Measurements from ENCODE around the gene COBLL1. TPM values are rescaled to one million over a fixed set of nuclear protein-coding genes. Genes with fewer than 3 reads are reported as not detected.

The COBLL1 gene
- total RNA-seq, 1 experiment from 2014 or later = 5.9 TPM

- Histone ChIP-seq H2BK12ac (ENCODE audit: insufficient read length, low read depth, low read length) (no peak overlapping the region), H3K27me3 (ENCODE audit: insufficient read depth, low read length) (no peaks in the 10 kb centered on the region), H3K9me3 (ENCODE audit: control insufficient read depth, low read depth, low read length) (no peaks in the 10 kb centered on the region), H4K8ac (replicated peaks; ENCODE audit: insufficient read length, low read depth, low read length) (no peak overlapping the region), H3T11ph (ENCODE audit: low read length) (no peak overlapping the region), H2BK20ac (ENCODE audit: low read depth, low read length, poor library complexity, severe bottlenecking) (no peak overlapping the region), H2BK120ac (ENCODE audit: low read depth, low read length, poor library complexity, severe bottlenecking) (no peak overlapping the region), H3K4ac (ENCODE audit: low read depth, low read length) (no peak overlapping the region), H3K23me2 (ENCODE audit: insufficient read length, low read depth, low read length, poor library complexity, severe bottlenecking) (no peaks in the 10 kb centered on the region), H3K27ac (ENCODE audit: insufficient read length, low read depth, low read length) (no peak overlapping the region), H4K20me1 (ENCODE audit: control insufficient read depth, insufficient read depth, insufficient read length) (no peaks in the 10 kb centered on the region), H3K79me1 (ENCODE audit: insufficient read depth, low read depth, low read length, poor library complexity, severe bottlenecking) (no peaks in the 10 kb centered on the region), H3K79me2 (ENCODE audit: insufficient read depth, low read length) (no peaks in the 10 kb centered on the region), H3K23ac (ENCODE audit: insufficient read length, low read depth, low read length) (no peak overlapping the region), H3K56ac (ENCODE audit: insufficient read length, low read depth, low read length) (no peak overlapping the region), H3K4me2 (ENCODE audit: insufficient read depth, insufficient read length, low read length) (no peak overlapping the region), H2BK5ac (ENCODE audit: insufficient read length, low read length) (no peak overlapping the region), H4K91ac (ENCODE audit: insufficient read length, low read depth, low read length) (no peak overlapping the region), H3K14ac (ENCODE audit: insufficient read depth, low read length) (no peak overlapping the region), H3K18ac (ENCODE audit: insufficient read length, low read depth, low read length) (no peak overlapping the region), H3K4me1 (ENCODE audit: insufficient read depth, low read length) (no peaks in the 10 kb centered on the region), H2AFZ (ENCODE audit: low read length) (no peak overlapping the region), H2BK15ac (ENCODE audit: low read depth, low read length) (no peak overlapping the region), H2AK5ac (ENCODE audit: insufficient read length, low read length) (no peak overlapping the region), H4K5ac (ENCODE audit: insufficient read length, low read depth, low read length) (no peak overlapping the region), H3K9ac (ENCODE audit: extremely low read depth, insufficient read length, low read length) (no peak overlapping the region)
- 0 out of 5 replicates have a peak, but pooled peaks cover 0 to 4% of the 10 kb centered on the region in 2 experiments for H3K9me3 Mint-ChIP-seq
- WGBS (ENCODE audit: extremely low coverage, insufficient read length, low lambda C conversion rate) = no CpG with 5 or more reads among the region's 1 CpG
- no peak overlapping the region for H3K27ac Mint-ChIP-seq
- no peak for TF ChIP-seq CTCF (conservative IDR thresholded peaks at IDR 0.05)
- H3K4me1 Mint-ChIP-seq = peaks cover 4 to 8% of the 10 kb centered on the region in 2 experiments; a peak in 3 of 4 replicates
- H3K36me3 Mint-ChIP-seq (ENCODE audit: insufficient read depth in 1 of 3, low read depth in 3 of 3) = peaks cover 0 to 9% (median 5%) of the 10 kb centered on the region in 3 experiments; a peak in 4 of 7 replicates
- H3K4me3 Mint-ChIP-seq = no peak overlapping the region
- no peak for DNase-seq
- H3K27me3 Mint-ChIP-seq (ENCODE audit: low read depth) = no peaks in the 10 kb centered on the region
Measured at GRCh38 chr2:164662066-164662465, 179.6 kb downstream of the COBLL1 start.
